HL-60 (cell line): Measurements from ENCODE around the gene GAA.
"Not testable (repeated sequence)": the region's sequence is repeated elsewhere in the genome, so short reads cannot be mapped to it uniquely, and the experiment has no call there.

Experiments used
- CTCF ChIP-seq: IDR thresholded peaks from one replicate; pipeline ENCODE4 v1.5.1; 2011; ENCODE audit warnings: low read length, control low read depth, inconsistent platforms; ENCODE audit not compliant: insufficient read depth
- POLR2AphosphoS5 ChIP-seq: IDR thresholded peaks from 2 replicates; pipeline ENCODE4 v1.6.1; 2012; ENCODE audit warnings: low read depth
- REST ChIP-seq: IDR thresholded peaks from 2 replicates; pipeline ENCODE4 v1.6.1; 2012; ENCODE audit warnings: low read depth; ENCODE audit not compliant: insufficient replicate concordance

DNA sequence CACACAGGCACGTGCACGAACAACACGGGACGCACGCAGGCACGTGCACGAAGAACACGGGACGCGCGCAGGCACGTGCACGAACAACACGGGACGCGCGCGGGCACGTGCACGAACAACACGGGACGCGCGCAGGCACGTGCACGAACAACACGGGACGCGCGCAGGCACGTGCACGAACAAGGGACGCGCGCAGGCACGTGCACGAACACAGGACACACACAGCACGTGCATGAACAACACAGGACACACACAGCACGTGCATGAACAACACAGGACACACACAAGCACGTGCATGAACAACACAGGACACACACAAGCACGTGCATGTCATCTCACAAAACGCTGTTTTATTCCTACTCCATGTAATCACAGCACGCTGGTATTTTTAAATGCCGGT lies 11.2 kb upstream of the GAA start:
- not testable (repeated sequence) for TF ChIP-seq CTCF, POLR2AphosphoS5, REST
